Testis (tissue), 2 donors: ENCODE results near the gene NXNL1.

ENCODE experiments used
- POLR2A ChIP-seq: fragments of 450-650 bp; IDR thresholded peaks from one replicate; pipeline ENCODE4 v1.6.1; 2017; ENCODE audit warnings: antibody characterized with exemption, mild to moderate bottlenecking, moderate library complexity
- TF ChIP-seq, protein P1 (sequence below), 3 experiments: fragments of 450-650 bp in 2 of 3; fragments of 200-600 bp in 1 of 3; sonication (generic) in 1 of 3; IDR thresholded peaks; one replicate each; pipeline ENCODE4 v1.5.1; 2016 to 2019; ENCODE audit warnings: antibody characterized with exemption in 3 of 3, mild to moderate bottlenecking in 2 of 3, moderate library complexity in 1 of 3

DNA sequence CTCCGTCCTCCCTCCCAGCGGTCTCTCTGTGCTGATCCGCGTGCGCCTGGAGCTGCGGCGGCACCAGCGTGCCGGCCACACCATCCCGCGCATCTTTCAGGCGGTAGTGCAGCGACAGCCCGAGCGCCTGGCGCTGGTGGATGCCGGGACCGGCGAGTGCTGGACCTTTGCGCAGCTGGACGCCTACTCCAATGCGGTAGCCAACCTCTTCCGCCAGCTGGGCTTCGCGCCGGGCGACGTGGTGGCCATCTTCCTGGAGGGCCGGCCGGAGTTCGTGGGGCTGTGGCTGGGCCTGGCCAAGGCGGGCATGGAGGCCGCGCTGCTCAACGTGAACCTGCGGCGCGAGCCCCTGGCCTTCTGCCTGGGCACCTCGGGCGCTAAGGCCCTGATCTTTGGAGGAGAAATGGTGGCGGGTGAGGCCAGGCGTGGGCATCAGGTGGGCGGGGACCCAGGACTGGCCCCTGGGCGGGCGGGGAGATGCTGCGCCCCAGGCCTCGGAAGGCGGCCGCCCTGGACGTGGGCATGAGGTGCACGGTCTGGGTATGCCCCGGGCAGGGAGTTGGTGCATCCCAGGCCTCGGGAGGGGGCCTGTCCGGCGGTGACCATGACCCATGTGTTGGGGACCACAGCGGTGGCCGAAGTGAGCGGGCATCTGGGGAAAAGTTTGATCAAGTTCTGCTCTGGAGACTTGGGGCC lies 26.0 kb upstream of the NXNL1 start:
- TF ChIP-seq, protein P1, sequence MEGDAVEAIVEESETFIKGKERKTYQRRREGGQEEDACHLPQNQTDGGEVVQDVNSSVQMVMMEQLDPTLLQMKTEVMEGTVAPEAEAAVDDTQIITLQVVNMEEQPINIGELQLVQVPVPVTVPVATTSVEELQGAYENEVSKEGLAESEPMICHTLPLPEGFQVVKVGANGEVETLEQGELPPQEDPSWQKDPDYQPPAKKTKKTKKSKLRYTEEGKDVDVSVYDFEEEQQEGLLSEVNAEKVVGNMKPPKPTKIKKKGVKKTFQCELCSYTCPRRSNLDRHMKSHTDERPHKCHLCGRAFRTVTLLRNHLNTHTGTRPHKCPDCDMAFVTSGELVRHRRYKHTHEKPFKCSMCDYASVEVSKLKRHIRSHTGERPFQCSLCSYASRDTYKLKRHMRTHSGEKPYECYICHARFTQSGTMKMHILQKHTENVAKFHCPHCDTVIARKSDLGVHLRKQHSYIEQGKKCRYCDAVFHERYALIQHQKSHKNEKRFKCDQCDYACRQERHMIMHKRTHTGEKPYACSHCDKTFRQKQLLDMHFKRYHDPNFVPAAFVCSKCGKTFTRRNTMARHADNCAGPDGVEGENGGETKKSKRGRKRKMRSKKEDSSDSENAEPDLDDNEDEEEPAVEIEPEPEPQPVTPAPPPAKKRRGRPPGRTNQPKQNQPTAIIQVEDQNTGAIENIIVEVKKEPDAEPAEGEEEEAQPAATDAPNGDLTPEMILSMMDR (IDR thresholded peaks at IDR 0.05): no peak
- TF ChIP-seq POLR2A: no peak
